Measurements from ENCODE around the gene PCOLCE2. TPM values are rescaled to one million over a fixed set of nuclear protein-coding genes. Genes with fewer than 3 reads are reported as not detected.

Gene PCOLCE2
- not detected for total RNA-seq
- polyA plus RNA-seq: not detected
- not detected for total RNA-seq

- ATAC-seq (peak; percentile 65), DNase-seq (peak in 5 of 9 donors; percentile 4 to 29 (median 8))
- H3K27ac Mint-ChIP-seq: no peak within 1 kb of the TSS
- peaks cover 40 to 70% (median 60%) of the 10 kb centered on the region in 5 donors for H3K27me3 Mint-ChIP-seq
- Histone ChIP-seq H3K27ac (ENCODE audit: low read depth, low read length) (no peak within 1 kb of the TSS), H3K36me3 (ENCODE audit: control insufficient read depth in 2 of 3, insufficient read depth in 3 of 3, low read length in 3 of 3) (no peaks in the 10 kb centered on the region), H3K9me3 (ENCODE audit: control insufficient read depth in 2 of 3, low read length in 3 of 3) (no peaks in the 10 kb centered on the region), H3K27me3 (ENCODE audit: control insufficient read depth in 2 of 2, insufficient read depth in 2 of 2, low read length in 2 of 2) (no peaks in the 10 kb centered on the region), H3K4me1 (ENCODE audit: control insufficient read depth in 2 of 2, insufficient read depth in 2 of 2, low read length in 2 of 2) (no peaks in the 10 kb centered on the region), H3K4me3 (ENCODE audit: low read length) (no peak within 1 kb of the TSS)
- H3K4me3 Mint-ChIP-seq: peak within 1 kb of the TSS; percentile 60 to 87 (median 72)
- ChIA-PET CTCF (no interaction called here), POLR2A (no interaction called here)
- H3K4me1 Mint-ChIP-seq: peaks cover 0 to 12% (median 11%) of the 10 kb centered on the region in 7 donors
- no peaks in the 10 kb centered on the region for H3K36me3 Mint-ChIP-seq
- intact Hi-C loops (cut with micrococcal nuclease): no loop called here
- H3K9me3 Mint-ChIP-seq: peaks cover 0 to 2% (median 0%) of the 10 kb centered on the region in 11 donors
Observed at GRCh38 chr3:142888481-142889211, at the start of gene PCOLCE2. Gene PCOLCE2 (minus strand): TSS chr3:142889083. CDS start chr3:142888896, 187 bp downstream.

GRCh38 chr3:142935963-142936362, 47.1 kb upstream of the PCOLCE2 start:
- no peaks in the 10 kb centered on the region for H3K4me1 ChIP-seq (ENCODE audit: control insufficient read depth in 2 of 2, insufficient read depth in 2 of 2, low read length in 2 of 2)
- H3K4me1 Mint-ChIP-seq: peaks cover 0 to 1% (median 0%) of the 10 kb centered on the region in 7 donors
- CTCF ChIA-PET: no interaction called here
- intact Hi-C loops (cut with micrococcal nuclease): no loop called here
- no peaks in the 10 kb centered on the region for H3K9me3 ChIP-seq (ENCODE audit: control insufficient read depth in 2 of 3, low read length in 3 of 3)
- H3K27ac ChIP-seq (ENCODE audit: low read depth, low read length): no peak overlapping the region
- POLR2A ChIA-PET: no interaction called here
- no peak overlapping the region for H3K27ac Mint-ChIP-seq
- H3K27me3 ChIP-seq (ENCODE audit: control insufficient read depth in 2 of 2, insufficient read depth in 2 of 2, low read length in 2 of 2): no peaks in the 10 kb centered on the region
- no peaks in the 10 kb centered on the region for H3K36me3 Mint-ChIP-seq
- no peaks in the 10 kb centered on the region for H3K9me3 Mint-ChIP-seq
- no peak overlapping the region for H3K4me3 ChIP-seq (ENCODE audit: low read length)
- H3K4me3 Mint-ChIP-seq: no peak overlapping the region
- H3K27me3 Mint-ChIP-seq: peaks cover 0 to 14% (median 5%) of the 10 kb centered on the region in 5 donors
- no peaks in the 10 kb centered on the region for H3K36me3 ChIP-seq (ENCODE audit: control insufficient read depth in 2 of 3, insufficient read depth in 3 of 3, low read length in 3 of 3)
- ATAC-seq (no peak), DNase-seq (no peak)

- H3K9me3 ChIP-seq (ENCODE audit: control insufficient read depth in 2 of 3, low read length in 3 of 3): no peaks in the 10 kb centered on the region
- CTCF ChIA-PET: no interaction called here
- POLR2A ChIA-PET: no interaction called here
- H3K27me3 ChIP-seq (ENCODE audit: control insufficient read depth in 2 of 2, insufficient read depth in 2 of 2, low read length in 2 of 2): no peaks in the 10 kb centered on the region
- Mint-ChIP-seq H3K27ac (no peak overlapping the region), H3K4me3 (no peak overlapping the region), H3K4me1 (peaks cover 0 to 1% (median 0%) of the 10 kb centered on the region in 7 donors), H3K9me3 (no peaks in the 10 kb centered on the region), H3K36me3 (no peaks in the 10 kb centered on the region), H3K27me3 (peaks cover 0 to 14% (median 5%) of the 10 kb centered on the region in 5 donors)
- no peak overlapping the region for H3K4me3 ChIP-seq (ENCODE audit: low read length)
- no peak for ATAC-seq
- H3K27ac ChIP-seq (ENCODE audit: low read depth, low read length): no peak overlapping the region
- H3K4me1 ChIP-seq (ENCODE audit: control insufficient read depth in 2 of 2, insufficient read depth in 2 of 2, low read length in 2 of 2): no peaks in the 10 kb centered on the region
- no peaks in the 10 kb centered on the region for H3K36me3 ChIP-seq (ENCODE audit: control insufficient read depth in 2 of 3, insufficient read depth in 3 of 3, low read length in 3 of 3)
- intact Hi-C loops (cut with micrococcal nuclease): no loop called here
- no peak for DNase-seq
Observed at GRCh38 chr3:142934887-142935269, 46.0 kb upstream of the PCOLCE2 start.

GRCh38 chr3:142934128-142934886, 45.4 kb upstream of the PCOLCE2 start:
- H3K27me3 Mint-ChIP-seq: peaks cover 0 to 14% (median 5%) of the 10 kb centered on the region in 5 donors
- no peak overlapping the region for H3K4me3 ChIP-seq (ENCODE audit: low read length)
- ATAC-seq: no peak
- peaks cover 0 to 1% (median 0%) of the 10 kb centered on the region in 7 donors for H3K4me1 Mint-ChIP-seq
- H3K36me3 ChIP-seq (ENCODE audit: control insufficient read depth in 2 of 3, insufficient read depth in 3 of 3, low read length in 3 of 3): no peaks in the 10 kb centered on the region
- ChIA-PET CTCF (no interaction called here), POLR2A (no interaction called here)
- no peaks in the 10 kb centered on the region for H3K27me3 ChIP-seq (ENCODE audit: control insufficient read depth in 2 of 2, insufficient read depth in 2 of 2, low read length in 2 of 2)
- H3K4me3 Mint-ChIP-seq: no peak overlapping the region
- intact Hi-C loops (cut with micrococcal nuclease): no loop called here
- no peak for DNase-seq
- H3K36me3 Mint-ChIP-seq: no peaks in the 10 kb centered on the region
- H3K9me3 Mint-ChIP-seq: no peaks in the 10 kb centered on the region
- H3K27ac Mint-ChIP-seq: no peak overlapping the region
- no peaks in the 10 kb centered on the region for H3K9me3 ChIP-seq (ENCODE audit: control insufficient read depth in 2 of 3, low read length in 3 of 3)
- no peaks in the 10 kb centered on the region for H3K4me1 ChIP-seq (ENCODE audit: control insufficient read depth in 2 of 2, insufficient read depth in 2 of 2, low read length in 2 of 2)
- H3K27ac ChIP-seq (ENCODE audit: low read depth, low read length): no peak overlapping the region

- POLR2A ChIA-PET: interaction anchor here (0.6 kb wide), 1 partner anchor 664 kb away, joined by 3 read pairs; no protein-coding TSS in a partner anchor
- DNase-seq: no peak
- intact Hi-C loops (cut with micrococcal nuclease): no loop called here
- CTCF ChIA-PET: no interaction called here
- no peaks in the 10 kb centered on the region for H3K9me3 Mint-ChIP-seq
- Histone ChIP-seq H3K36me3 (ENCODE audit: control insufficient read depth in 2 of 3, insufficient read depth in 3 of 3, low read length in 3 of 3) (no peaks in the 10 kb centered on the region), H3K4me3 (ENCODE audit: low read length) (no peak overlapping the region), H3K4me1 (ENCODE audit: control insufficient read depth in 2 of 2, insufficient read depth in 2 of 2, low read length in 2 of 2) (no peaks in the 10 kb centered on the region), H3K9me3 (ENCODE audit: control insufficient read depth in 2 of 3, low read length in 3 of 3) (no peaks in the 10 kb centered on the region), H3K27ac (ENCODE audit: low read depth, low read length) (no peak overlapping the region), H3K27me3 (ENCODE audit: control insufficient read depth in 2 of 2, insufficient read depth in 2 of 2, low read length in 2 of 2) (no peaks in the 10 kb centered on the region)
- H3K27ac Mint-ChIP-seq: no peak overlapping the region
- peak; percentile 64 for ATAC-seq
- no peaks in the 10 kb centered on the region for H3K36me3 Mint-ChIP-seq
- H3K4me3 Mint-ChIP-seq: no peak overlapping the region
- no peaks in the 10 kb centered on the region for H3K4me1 Mint-ChIP-seq
- H3K27me3 Mint-ChIP-seq: peaks cover 9 to 21% (median 17%) of the 10 kb centered on the region in 5 donors
Observed at GRCh38 chr3:142931222-142931621, 42.3 kb upstream of the PCOLCE2 start.

- Mint-ChIP-seq H3K4me3 (no peak overlapping the region), H3K9me3 (no peaks in the 10 kb centered on the region), H3K27ac (no peak overlapping the region), H3K36me3 (no peaks in the 10 kb centered on the region), H3K4me1 (no peaks in the 10 kb centered on the region), H3K27me3 (peaks cover 11 to 28% (median 23%) of the 10 kb centered on the region in 5 donors)
- Histone ChIP-seq H3K4me3 (ENCODE audit: low read length) (no peak overlapping the region), H3K9me3 (ENCODE audit: control insufficient read depth in 2 of 3, low read length in 3 of 3) (no peaks in the 10 kb centered on the region), H3K36me3 (ENCODE audit: control insufficient read depth in 2 of 3, insufficient read depth in 3 of 3, low read length in 3 of 3) (no peaks in the 10 kb centered on the region), H3K4me1 (ENCODE audit: control insufficient read depth in 2 of 2, insufficient read depth in 2 of 2, low read length in 2 of 2) (no peaks in the 10 kb centered on the region), H3K27me3 (ENCODE audit: control insufficient read depth in 2 of 2, insufficient read depth in 2 of 2, low read length in 2 of 2) (no peaks in the 10 kb centered on the region), H3K27ac (ENCODE audit: low read depth, low read length) (no peak overlapping the region)
- ChIA-PET CTCF (no interaction called here), POLR2A (no interaction called here)
- intact Hi-C loops (cut with micrococcal nuclease): no loop called here
- ATAC-seq (no peak), DNase-seq (no peak)
Observed at GRCh38 chr3:142930463-142930862, 41.6 kb upstream of the PCOLCE2 start.

Measured in naive thymus-derived CD4-positive, alpha-beta T cell (primary cell).